HG03139 (cell line): ENCODE results near the gene KCNMB4.

Experiments used
- ATAC-seq: cut with Tn5 transposase; IDR thresholded peaks from one replicate; pipeline ENCODE4 v1.9.1; 2021; ENCODE audit not compliant: unreplicated experiment

KCNMB4 gene, protein sequence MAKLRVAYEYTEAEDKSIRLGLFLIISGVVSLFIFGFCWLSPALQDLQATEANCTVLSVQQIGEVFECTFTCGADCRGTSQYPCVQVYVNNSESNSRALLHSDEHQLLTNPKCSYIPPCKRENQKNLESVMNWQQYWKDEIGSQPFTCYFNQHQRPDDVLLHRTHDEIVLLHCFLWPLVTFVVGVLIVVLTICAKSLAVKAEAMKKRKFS

DNA sequence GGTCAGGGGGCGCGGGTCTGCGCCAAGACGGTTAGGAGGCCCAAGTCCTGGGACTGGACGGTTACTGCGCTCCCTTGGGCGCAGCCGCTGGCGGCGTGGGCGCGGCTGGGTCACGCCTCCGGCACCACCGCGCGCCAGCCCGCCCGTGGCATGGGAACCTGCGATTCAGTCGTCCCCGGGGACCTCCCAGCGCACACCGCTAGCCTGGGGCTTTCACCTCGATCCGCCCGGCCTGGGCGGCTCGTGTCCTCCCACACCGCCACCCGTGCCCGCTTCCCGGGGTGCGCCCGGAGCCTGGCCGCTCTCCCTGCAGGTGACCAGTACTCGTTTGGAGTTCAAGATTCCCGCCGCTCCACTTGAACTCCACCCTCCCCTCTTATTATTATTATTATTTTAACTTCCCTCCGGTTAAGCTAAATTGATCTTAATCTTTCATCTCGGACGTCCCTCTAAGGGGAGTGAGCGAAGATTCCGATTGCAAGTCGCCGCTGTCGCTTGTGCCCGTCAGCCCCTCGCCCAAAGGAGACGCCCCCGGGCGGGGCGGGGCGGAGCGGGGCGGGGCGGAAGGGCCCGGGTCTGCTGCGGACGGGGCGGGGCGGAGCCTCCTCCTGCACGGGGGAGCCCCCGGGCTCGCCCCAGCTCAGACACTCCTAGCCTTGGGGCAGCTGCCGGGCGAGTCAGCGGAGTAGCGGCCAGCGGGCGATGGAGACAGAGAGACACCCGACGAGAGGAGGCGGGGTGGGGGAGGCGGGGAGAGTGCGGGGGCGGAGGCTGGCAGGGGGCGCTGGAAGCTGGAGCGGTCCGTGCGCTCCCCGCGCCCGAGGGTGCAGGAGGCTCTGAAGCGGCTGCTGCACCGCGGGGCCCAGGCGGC is at the start of gene KCNMB4:
Gene KCNMB4 (plus strand): TSS at position 643 of the 871 bp plus-strand sequence. CDS start 445 bp downstream, outside the sequence.
- peak; percentile 69 for ATAC-seq

DNA sequence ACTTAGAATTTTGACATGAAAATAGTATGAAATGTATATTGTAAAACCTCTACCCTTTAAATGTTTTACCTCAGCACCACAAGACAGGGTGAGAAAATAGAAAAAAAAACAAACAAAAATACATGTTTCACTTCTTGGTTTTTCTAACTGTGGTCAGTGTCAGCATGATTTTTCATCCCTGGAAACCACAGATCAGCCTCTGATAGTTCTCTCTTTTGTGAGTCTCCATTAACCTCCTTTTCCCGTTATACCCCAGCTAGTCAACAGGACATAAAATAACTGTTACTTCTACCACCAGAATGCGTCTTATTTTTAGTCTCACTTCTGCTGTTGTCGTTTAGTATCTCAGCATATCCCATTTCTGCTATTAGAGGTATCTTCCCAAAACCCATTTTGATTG is 48.3 kb upstream of the KCNMB4 start:
- ATAC-seq = peak; percentile 89

DNA sequence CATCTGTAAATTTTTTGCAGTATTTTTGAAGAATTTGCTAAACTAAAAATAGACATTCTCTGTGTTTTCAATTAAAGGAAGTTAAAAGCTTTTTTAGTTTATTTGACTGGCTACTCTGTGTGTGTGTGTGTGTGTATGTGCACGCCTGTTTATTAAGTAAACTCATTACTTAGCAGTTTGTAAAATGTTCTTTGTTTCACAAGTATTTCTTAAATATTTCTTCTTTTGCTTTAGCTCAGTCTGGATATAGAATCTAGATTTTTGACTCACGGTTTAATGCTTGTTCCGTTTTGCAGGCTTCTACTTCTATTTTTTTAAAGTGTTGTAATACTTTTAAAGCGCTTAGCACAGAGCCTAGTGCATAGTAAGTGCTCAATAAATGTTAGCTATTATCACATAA is 46.5 kb upstream of the KCNMB4 start:
- ATAC-seq = no peak

DNA sequence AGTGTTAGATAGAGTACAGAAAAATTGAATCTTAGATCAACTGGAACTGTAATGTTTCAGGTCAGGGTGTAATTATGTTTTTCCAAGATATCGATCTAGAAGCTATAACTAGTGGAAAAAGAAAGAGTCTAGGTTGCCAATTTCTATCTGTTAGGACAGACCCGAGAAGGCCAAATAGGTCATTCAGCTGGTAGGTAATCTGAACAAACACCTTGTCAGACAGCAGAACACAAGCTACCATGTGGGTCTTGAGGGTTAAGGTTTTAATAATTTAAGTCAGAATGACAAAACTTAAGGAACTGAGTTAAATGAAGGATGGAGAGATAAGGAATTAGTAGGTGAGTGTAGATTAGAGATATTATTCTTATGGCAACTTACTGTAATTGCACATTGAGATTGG is 44.9 kb upstream of the KCNMB4 start:
- ATAC-seq = no peak

DNA sequence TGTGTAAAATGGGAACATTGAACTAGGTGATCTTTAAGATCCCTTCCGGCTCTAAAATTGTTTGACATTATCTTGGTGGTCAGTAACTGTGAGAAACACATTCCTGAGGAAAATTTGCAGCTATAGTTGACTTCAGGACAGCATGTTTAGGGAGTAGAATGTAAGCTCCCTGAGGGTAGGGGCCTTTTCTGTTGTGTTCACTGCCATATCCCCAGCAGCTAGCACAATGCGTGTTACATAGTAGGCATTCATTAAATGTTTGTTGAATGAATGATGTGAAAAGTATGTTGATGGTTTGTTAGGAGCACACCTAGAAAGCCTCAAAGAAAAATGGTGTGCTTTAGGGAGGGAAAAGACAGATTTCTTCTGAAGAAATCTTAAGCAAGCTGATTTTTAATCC is 38.5 kb upstream of the KCNMB4 start:
- ATAC-seq = no peak

DNA sequence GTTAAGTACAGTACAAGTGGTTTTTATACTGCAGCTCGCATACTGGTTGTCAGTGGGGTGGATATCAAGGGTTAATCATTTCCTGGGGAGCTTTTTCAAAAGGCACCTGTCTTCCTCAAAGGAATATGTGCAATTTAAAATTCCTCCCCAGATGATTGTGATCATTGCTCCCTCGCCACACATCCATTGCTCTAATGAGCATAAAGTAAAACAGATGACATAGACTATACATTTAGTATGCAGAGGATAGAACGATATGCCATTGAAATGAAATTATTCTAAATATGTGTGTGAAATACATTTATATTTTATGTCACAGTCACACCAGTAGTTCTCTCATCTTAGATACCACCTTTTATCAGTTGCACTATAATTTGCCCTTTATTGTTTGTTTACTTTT is 36.4 kb upstream of the KCNMB4 start:
- no peak for ATAC-seq

DNA sequence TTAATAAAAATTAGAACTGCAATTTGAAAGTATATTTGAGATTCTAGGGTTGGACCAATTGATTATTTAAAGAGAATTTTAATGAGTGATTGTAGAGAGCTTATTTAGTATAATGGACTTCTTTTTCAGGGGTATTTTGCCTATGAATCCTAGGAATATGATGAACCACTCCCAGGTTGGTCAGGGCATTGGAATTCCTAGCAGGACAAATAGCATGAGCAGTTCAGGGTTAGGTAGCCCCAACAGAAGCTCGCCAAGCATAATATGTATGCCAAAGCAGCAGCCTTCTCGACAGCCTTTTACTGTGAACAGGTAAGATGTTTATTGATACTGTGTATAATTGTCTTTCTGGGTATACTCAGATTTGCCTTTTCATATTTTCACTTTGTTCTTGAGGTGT is 35.9 kb upstream of the KCNMB4 start:
- no peak for ATAC-seq

DNA sequence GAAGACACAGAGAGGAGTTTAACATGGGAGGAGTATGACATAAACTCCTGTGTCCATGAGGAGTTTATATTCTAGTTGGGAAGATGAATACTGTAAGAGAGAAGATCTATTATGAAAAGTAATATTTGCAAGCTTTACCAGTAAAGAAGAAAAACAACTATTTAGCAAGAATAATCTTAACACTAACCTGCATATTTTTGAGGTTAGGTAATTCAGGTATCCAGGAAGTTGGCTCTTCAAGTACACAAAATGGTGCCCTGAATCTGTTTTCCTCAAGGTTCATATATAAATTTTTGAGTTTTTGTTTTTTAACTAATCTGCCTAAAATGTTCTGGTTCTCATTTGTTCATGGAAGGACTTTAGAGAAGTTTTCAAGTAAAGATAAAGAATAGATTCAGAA is 33.9 kb upstream of the KCNMB4 start:
- no peak for ATAC-seq

DNA sequence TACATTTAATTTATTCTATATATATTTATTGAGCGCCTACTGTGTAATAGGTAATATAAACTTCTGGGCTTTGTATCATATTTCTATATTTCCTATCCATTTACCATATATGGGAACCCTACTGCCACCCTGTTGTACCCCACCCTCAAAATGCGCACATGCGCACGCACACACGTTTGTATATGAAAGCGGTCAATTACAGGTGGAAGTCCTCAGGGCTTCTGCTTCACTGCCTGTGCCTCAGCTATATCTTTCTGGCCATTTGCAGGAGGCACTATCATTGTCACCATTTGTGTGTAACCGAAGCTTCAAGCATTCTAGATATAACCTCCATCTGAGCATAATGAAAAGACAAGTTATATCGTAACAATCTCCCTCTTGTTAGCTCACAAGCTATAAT is 31.3 kb upstream of the KCNMB4 start:
- ATAC-seq = no peak

DNA sequence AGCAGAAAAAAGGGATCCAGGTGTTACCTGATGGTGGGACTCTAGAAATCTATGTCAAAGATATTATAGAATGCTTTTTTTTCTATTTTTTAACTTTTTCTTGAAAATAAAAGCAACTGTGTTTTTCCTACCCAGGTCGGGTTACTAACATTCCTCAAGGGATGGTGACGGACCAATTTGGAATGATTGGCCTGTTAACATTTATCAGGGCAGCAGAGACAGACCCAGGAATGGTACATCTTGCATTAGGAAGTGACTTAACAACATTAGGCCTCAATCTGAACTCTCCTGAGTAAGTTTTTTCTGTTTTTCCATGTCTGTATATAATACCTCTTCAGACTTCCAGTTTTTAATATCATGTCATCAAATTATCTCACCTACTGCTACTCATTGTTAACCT is 27.6 kb upstream of the KCNMB4 start:
- no peak for ATAC-seq

DNA sequence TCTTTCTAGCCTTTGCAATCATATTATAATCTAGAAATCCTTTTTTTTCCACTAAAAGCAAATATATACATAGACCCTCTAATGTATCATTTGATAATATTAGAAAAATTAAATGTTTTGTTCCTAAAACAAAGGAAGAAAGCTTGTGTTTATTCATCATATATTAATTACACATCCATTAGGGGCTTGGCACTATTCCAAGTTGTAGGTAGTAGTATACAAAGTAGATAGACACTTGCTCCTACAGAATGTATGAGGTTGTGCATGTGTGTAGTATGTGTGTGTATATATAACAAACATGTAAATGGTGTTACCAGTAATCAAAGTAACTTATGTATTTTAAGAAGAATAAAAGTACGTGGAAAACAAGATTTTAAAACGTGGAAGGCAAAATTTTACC is 15.0 kb upstream of the KCNMB4 start:
- ATAC-seq = no peak

DNA sequence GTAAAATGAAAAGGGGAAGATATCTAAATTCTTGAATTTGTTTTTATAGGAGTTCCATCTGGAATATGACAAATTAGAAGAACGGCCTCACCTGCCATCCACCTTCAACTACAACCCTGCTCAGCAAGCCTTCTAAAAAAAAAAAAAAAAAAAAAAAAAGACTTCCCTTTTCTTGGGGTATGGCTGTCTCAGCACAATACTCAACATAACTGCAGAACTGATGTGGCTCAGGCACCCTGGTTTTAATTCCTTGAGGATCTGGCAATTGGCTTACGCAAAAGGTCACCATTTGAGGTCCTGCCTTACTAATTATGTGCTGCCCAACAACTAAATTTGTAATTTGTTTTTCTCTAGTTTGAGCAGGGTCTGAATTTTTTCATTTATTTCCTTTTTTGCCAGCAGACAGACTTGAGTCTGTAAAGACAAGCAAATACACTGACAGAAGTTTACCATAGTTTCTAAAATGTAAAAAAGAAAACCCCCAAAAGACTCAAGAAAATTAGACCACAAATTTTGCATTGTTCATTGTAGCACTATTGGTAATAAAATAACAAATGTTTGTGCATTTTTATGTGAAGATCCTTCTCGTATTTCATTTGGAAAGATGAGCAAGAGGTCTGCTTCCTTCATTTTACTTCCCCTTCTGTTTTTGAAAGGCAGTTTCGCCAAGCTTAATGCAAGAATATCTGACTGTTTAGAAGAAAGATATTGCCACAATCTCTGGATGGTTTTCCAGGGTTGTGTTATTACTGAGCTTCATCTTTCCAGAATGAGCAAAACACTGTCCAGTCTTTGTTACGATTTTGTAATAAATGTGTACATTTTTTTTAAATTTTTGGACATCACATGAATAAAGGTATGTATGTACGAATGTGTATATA is 12.1 kb upstream of the KCNMB4 start:
- no peak for ATAC-seq

DNA sequence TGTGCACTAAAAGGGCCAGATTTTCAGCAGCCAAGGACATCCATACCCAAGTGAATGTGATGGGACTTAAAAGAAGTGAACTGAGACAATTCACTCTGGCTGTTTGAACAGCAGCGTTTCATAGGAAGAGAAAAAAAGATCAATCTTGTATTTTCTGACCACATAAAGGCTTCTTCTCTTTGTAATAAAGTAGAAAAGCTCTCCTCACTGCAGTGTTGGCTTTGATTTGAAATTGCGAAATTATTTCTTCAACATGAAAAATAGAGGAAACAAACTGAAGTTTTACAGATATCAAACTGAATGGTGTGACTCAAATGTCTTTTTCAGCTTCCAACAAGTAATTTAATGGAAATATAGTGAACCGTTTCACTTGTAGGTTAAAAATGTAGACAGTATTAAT is 11.3 kb upstream of the KCNMB4 start:
- no peak for ATAC-seq

DNA sequence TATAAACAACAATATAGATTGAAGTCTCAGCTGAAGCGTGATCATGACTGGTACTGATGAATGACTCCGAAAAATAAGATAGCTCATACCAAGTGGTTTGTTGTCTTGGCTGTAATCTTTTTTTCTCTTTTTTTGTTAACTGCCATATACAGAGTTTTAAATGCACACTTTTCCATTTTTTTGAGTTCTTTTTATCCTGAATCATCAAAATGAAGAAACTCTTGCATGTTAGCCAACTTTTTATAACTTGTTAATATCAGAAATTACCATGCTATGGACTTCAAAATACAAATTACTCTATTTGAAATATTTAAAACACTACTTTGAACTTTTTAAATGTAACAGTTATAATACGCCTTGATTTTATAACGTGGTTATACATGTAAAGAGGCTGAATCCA is 10.1 kb upstream of the KCNMB4 start:
- no peak for ATAC-seq

DNA sequence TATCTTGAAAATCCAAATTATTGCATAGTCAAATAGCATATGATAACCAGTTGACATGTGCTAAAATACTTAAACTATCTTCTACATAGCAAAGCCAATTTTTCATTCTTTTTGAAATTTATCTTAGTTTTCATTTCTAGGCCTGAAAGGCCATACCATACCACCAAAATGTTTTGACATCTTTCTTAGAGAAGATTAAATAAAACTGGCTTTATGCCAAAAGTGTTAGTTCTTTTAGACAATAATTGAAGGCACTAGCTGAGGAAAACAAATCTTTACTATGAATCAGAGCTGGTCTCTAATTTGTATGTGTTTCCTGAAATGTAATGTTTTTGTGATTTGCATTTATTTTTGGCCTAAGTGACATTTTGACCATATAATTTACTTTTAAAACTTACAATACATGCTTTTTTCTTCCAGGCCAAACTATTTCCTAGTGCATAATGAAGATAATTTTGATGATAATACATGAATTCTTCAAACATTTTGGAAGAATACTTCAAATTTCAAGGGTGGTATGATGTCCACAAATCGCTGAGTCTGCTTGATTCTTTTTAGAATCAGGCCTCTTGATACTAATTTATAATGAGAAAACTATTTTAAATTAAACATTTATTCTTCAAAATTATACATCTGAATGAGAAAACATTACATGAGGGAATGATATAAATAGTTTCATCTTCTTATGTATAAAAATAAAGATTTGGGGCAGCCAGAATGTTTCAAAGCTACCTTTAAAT is 6.5 kb upstream of the KCNMB4 start:
- no peak for ATAC-seq

DNA sequence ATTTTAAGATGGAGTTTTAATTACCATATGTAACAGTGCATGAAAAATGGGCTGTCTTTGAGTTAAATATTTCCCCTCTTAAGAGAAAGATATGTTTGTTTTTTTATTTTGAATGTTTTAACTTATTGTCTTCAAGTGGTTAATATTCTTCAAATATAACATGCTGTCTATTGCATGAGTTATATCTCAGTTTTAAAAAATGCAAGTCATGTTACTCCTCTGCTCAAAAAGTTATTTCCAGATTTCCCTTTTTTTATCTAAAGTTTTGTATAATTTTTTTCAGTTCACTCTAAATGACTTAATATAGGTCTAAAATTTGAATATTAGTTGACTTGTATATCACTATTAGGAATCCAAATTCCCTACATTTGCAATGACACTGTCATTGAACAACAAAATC is 5.9 kb upstream of the KCNMB4 start:
- no peak for ATAC-seq

DNA sequence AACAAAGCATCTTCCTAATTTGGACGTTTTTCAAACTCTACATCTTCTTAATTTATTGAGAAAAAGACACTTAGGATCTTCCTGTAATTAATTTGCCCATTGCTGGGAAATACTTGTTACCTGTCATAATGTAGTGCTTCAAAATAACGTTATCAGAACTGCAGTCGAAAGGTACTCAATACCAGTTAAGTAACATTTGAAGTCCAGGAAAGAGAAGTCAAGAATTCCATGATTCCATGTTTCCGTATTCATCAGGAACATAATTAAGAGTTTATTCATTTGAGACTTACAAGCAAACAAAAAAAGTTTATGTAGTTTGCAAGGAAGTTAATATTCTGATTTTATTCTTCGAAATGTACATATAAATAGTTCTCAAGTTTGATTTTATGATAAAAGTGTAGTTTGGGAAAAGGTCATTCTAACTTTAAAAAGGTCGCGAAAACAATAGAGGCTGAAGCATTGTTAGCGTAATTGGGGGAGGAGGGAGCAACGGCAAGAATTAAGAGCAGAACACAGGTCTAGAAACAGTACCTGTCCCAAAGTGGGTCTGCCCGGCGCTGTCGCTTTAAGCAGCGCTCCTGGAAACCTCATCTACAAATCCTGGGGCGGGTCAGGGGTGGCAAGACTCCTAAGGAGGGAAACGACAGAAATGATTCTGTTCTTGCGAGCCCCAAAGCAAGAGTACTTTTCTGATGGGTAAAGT is 1.2 kb upstream of the KCNMB4 start:
- no peak for ATAC-seq

DNA sequence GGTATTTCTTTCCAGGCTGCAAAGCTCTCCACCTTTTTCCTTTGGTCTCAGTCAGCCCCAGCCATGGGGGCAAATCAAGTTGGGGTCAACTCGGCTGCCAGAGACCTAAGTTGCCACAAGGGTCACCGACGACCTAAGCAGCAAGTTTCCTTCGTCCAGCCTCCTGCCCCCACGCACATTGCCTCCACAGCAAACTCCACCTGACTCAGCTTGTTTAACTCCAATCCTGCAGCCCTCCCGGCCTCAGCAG is 767 bp upstream of the KCNMB4 start:
- no peak for ATAC-seq

DNA sequence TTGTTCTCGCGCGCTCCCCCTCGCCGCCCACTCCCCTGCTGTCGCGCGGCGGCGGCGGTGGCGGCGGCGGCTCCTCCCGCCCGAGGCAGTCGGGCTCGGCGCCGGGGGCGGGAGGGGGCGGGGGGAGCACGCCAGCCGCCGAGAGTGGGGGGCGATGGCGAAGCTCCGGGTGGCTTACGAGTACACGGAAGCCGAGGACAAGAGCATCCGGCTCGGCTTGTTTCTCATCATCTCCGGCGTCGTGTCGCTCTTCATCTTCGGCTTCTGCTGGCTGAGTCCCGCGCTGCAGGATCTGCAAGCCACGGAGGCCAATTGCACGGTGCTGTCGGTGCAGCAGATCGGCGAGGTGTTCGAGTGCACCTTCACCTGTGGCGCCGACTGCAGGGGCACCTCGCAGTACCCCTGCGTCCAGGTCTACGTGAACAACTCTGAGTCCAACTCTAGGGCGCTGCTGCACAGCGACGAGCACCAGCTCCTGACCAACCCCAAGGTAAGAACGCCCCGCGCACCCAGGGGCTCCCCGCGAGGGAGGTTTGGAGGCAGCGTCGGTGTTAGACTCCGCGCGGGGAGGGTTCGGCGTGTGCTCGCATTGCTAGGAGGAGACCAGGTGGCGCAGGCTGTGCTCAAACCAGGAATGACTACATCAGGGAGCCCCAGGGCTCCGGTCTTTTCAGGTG is 629 bp downstream of the KCNMB4 start:
- peak; percentile 39 for ATAC-seq
